Fibroblast of lung (primary cell): ENCODE measurements around the gene PTDSS2. TPM values are rescaled to one million over a fixed set of nuclear protein-coding genes. Genes with fewer than 3 reads are reported as not detected.

Experiments
- DNase-seq, 2 donors: peaks; one replicate each; pipeline versions ENCODE4 v3.0.0 to v3.0.0-alpha.2; 2010; ENCODE audit warnings: low read depth in 2 of 2
- H2AFZ ChIP-seq: 2 replicates; pipeline ENCODE4 v1.5.1; 2012; ENCODE audit warnings: low read length, control low read depth, inconsistent platforms
- H3K27ac ChIP-seq: 2 replicates; pipeline ENCODE4 v1.5.1; 2011; ENCODE audit warnings: low read length, control low read depth; ENCODE audit not compliant: insufficient read depth
- H3K27me3 ChIP-seq: 2 replicates; pipeline ENCODE4 v1.5.1; 2011; ENCODE audit warnings: mild to moderate bottlenecking, low read length; ENCODE audit not compliant: control insufficient read depth, insufficient read depth
- H3K36me3 ChIP-seq: 2 replicates; pipeline ENCODE4 v1.5.1; 2011; ENCODE audit warnings: low read length; ENCODE audit not compliant: control insufficient read depth, insufficient read depth
- H3K4me1 ChIP-seq: 2 replicates; pipeline ENCODE4 v1.5.1; 2011; ENCODE audit warnings: low read length; ENCODE audit not compliant: control insufficient read depth, insufficient read depth; ENCODE audit errors: extremely low read depth
- H3K4me2 ChIP-seq: 2 replicates; pipeline ENCODE4 v1.5.1; 2011; ENCODE audit warnings: low read length, control low read depth; ENCODE audit not compliant: insufficient read depth; ENCODE audit errors: extremely low read depth
- H3K4me3 ChIP-seq, 4 experiments: fragments of 200-600 bp in 1 of 4; sonication (generic) in 1 of 4; replicated peaks in 1 of 4; 2 replicates each; pipeline ENCODE4 v1.5.1; 2011 to 2016; ENCODE audit warnings: low read length in 4 of 4, low read depth in 3 of 4, mild to moderate bottlenecking in 3 of 4, control low read depth in 2 of 4, inconsistent platforms in 1 of 4, mixed read lengths in 1 of 4; ENCODE audit not compliant: insufficient read depth in 1 of 4; ENCODE audit errors: control extremely low read depth in 1 of 4
- H3K79me2 ChIP-seq: 2 replicates; pipeline ENCODE4 v1.5.1; 2012; ENCODE audit warnings: mild to moderate bottlenecking, low read length, inconsistent platforms; ENCODE audit not compliant: control insufficient read depth, insufficient read depth
- H3K9ac ChIP-seq: 2 replicates; pipeline ENCODE4 v1.5.1; 2011; ENCODE audit warnings: mild to moderate bottlenecking, low read length, control low read depth; ENCODE audit not compliant: insufficient read depth
- H3K9me3 ChIP-seq: 2 replicates; pipeline ENCODE4 v1.5.1; 2012; ENCODE audit warnings: low read depth, low read length; ENCODE audit not compliant: control insufficient read depth, insufficient read depth
- H4K20me1 ChIP-seq: 2 replicates; pipeline ENCODE4 v1.5.1; 2011; ENCODE audit warnings: low read length; ENCODE audit not compliant: control insufficient read depth, insufficient read depth; ENCODE audit errors: extremely low read depth
- CTCF ChIP-seq, 2 donors: IDR thresholded peaks in 1 of 2; conservative IDR thresholded peaks in 1 of 2; 1 replicate in 1 of 2; 2 replicates in 1 of 2; pipeline ENCODE4 v1.5.1; 2011 to 2012; ENCODE audit warnings: low read length in 2 of 2, control low read depth in 1 of 2, inconsistent platforms in 1 of 2, low read depth in 1 of 2, mild to moderate bottlenecking in 1 of 2
- EZH2 ChIP-seq: IDR thresholded peaks from 2 replicates; pipeline ENCODE4 v1.5.1; 2012; ENCODE audit warnings: low read length, control low read depth, mild to moderate bottlenecking; ENCODE audit errors: missing control alignments
- polyA plus RNA-seq, 2 donors: library from polyadenylated mRNA; depleted of rRNA in 1 of 2; stranded (reverse) in 1 of 2; unstranded in 1 of 2; fragments of >200 nt; gene quantifications; 2 replicates each; pipeline ENCODE4 v1.2.1, GENCODE V29; 2011 to 2012; ENCODE audit warnings: missing spikeins in 1 of 2
- total RNA-seq: library from RNA; depleted of rRNA; stranded (reverse); fragments of >200 nt; gene quantifications from 2 replicates; pipeline ENCODE4 v1.2.1, GENCODE V29; 2014

The PTDSS2 gene
- total and polyA plus RNA-seq, 2 donors (not counting 1 experiment from before 2014, with no cell fraction given), result 17.4 to 36.7 TPM

GRCh38 chr11:530960-531831, 81.1 kb downstream of the PTDSS2 start:
- no peaks in the 10 kb centered on the region for H3K4me1 ChIP-seq

GRCh38 chr11:531919-532526, 81.9 kb downstream of the PTDSS2 start:
- no peak overlapping the region for H3K9ac ChIP-seq
- H4K20me1 ChIP-seq, result no peaks in the 10 kb centered on the region
- H3K9me3 ChIP-seq, result no peaks in the 10 kb centered on the region
- H3K4me2 ChIP-seq, result no peak overlapping the region
- no peak for DNase-seq
- H3K27ac ChIP-seq, result no peak overlapping the region
- peaks cover 15% of the 10 kb centered on the region for H3K36me3 ChIP-seq
- H3K79me2 ChIP-seq, result peaks cover 12% of the 10 kb centered on the region
- no peaks in the 10 kb centered on the region for H3K4me1 ChIP-seq
- no peak for TF ChIP-seq CTCF (conservative IDR thresholded peaks at IDR 0.05 in 1 of 2, IDR thresholded peaks at IDR 0.05 in 1 of 2; ENCODE audit: low read depth in 1 of 2, low read length in 2 of 2)
- no peak for TF ChIP-seq EZH2
- H2AFZ ChIP-seq, result no peak overlapping the region
- H3K27me3 ChIP-seq, result no peaks in the 10 kb centered on the region
- no peak overlapping the region for H3K4me3 ChIP-seq

More at GRCh38 chr11:530960-531831, 81.1 kb downstream of the PTDSS2 start:
- Histone ChIP-seq H3K79me2 (peaks cover 12% of the 10 kb centered on the region), H3K9me3 (no peaks in the 10 kb centered on the region), H4K20me1 (no peaks in the 10 kb centered on the region), H3K4me3 (no peak overlapping the region), H3K9ac (no peak overlapping the region), H3K4me2 (no peak overlapping the region), H3K27ac (no peak overlapping the region), H2AFZ (no peak overlapping the region), H3K36me3 (peaks cover 15% of the 10 kb centered on the region), H3K27me3 (no peaks in the 10 kb centered on the region)
- DNase-seq, result no peak
- TF ChIP-seq CTCF (conservative IDR thresholded peaks at IDR 0.05 in 1 of 2, IDR thresholded peaks at IDR 0.05 in 1 of 2; ENCODE audit: low read depth in 1 of 2, low read length in 2 of 2) (no peak), EZH2 (no peak)

- Histone ChIP-seq H3K9ac (no peak overlapping the region), H3K27ac (no peak overlapping the region), H3K4me1 (no peaks in the 10 kb centered on the region), H4K20me1 (no peaks in the 10 kb centered on the region), H3K36me3 (peaks cover 15% of the 10 kb centered on the region), H3K4me2 (no peak overlapping the region), H2AFZ (no peak overlapping the region), H3K27me3 (no peaks in the 10 kb centered on the region), H3K4me3 (no peak overlapping the region), H3K9me3 (no peaks in the 10 kb centered on the region), H3K79me2 (peaks cover 12% of the 10 kb centered on the region)
- no peak for TF ChIP-seq CTCF (conservative IDR thresholded peaks at IDR 0.05 in 1 of 2, IDR thresholded peaks at IDR 0.05 in 1 of 2; ENCODE audit: low read depth in 1 of 2, low read length in 2 of 2)
- TF ChIP-seq EZH2, result no peak
- no peak for DNase-seq
Measured at GRCh38 chr11:532527-532985, 82.5 kb downstream of the PTDSS2 start.
